CD1c-positive myeloid dendritic cell (primary cell): ENCODE measurements around the gene IFITM1.
"Not testable (repeated sequence)": the region's sequence is repeated elsewhere in the genome, so short reads cannot be mapped to it uniquely, and the experiment has no call there.

Experiments
- DNase-seq: peaks from one replicate; pipeline ENCODE4 v3.0.0-alpha.2; 2016; ENCODE audit errors: extremely low spot score

Gene IFITM1

GRCh38 chr11:308740-309665, 4.8 kb upstream of the IFITM1 start:
- DNase-seq: not testable (repeated sequence)

GRCh38 chr11:309979-310572, 3.8 kb upstream of the IFITM1 start:
- not testable (repeated sequence) for DNase-seq

GRCh38 chr11:311013-311748, 2.7 kb upstream of the IFITM1 start:
- not testable (repeated sequence) for DNase-seq

GRCh38 chr11:312092-312816, 1.6 kb upstream of the IFITM1 start:
- DNase-seq: no peak

- DNase-seq: no peak
Measured at GRCh38 chr11:313304-313786, 495 bp upstream of the IFITM1 start.

GRCh38 chr11:314554-314875, 675 bp downstream of the IFITM1 start:
- DNase-seq: not testable (repeated sequence)

GRCh38 chr11:315051-315481, 1.2 kb downstream of the IFITM1 start:
- no peak for DNase-seq

GRCh38 chr11:315516-315994, 1.7 kb downstream of the IFITM1 start:
- DNase-seq: no peak

- no peak for DNase-seq
Measured at GRCh38 chr11:316031-316701, 2.3 kb downstream of the IFITM1 start.

GRCh38 chr11:316891-317301, 3.1 kb downstream of the IFITM1 start:
- DNase-seq: no peak

GRCh38 chr11:317668-318404, 4.0 kb downstream of the IFITM1 start:
- DNase-seq: not testable (repeated sequence)

GRCh38 chr11:318405-319120, 4.7 kb downstream of the IFITM1 start:
- not testable (repeated sequence) for DNase-seq

GRCh38 chr11:319121-319887, 5.5 kb downstream of the IFITM1 start:
- not testable (repeated sequence) for DNase-seq

GRCh38 chr11:319888-320273, 6.0 kb downstream of the IFITM1 start:
- not testable (repeated sequence) for DNase-seq

GRCh38 chr11:324156-324555, 10.3 kb downstream of the IFITM1 start:
- no peak for DNase-seq

- not testable (repeated sequence) for DNase-seq
Measured at GRCh38 chr11:324593-325517, 11.0 kb downstream of the IFITM1 start.

GRCh38 chr11:325796-326591, 12.2 kb downstream of the IFITM1 start:
- DNase-seq: no peak
